IMR-90 (cell line): ENCODE measurements around the gene GALNT16. TPM values are rescaled to one million over a fixed set of nuclear protein-coding genes. Genes with fewer than 3 reads are reported as not detected.

ENCODE experiments used
- ATAC-seq: fragments of 200-7000 bp; cut with Tn5 transposase; 2 replicates; pipeline ENCODE4 v1.9.1; 2020; ENCODE audit warnings: low read depth, mild to moderate bottlenecking, moderate library complexity
- BruUV-seq: library from RNA; stranded (reverse); fragments of 400-500 nt; replicated peaks from 2 replicates; lab custom pipeline; 2021; lab: Mats Ljungman, UMichigan
- CTCF ChIA-PET: fragments of 300-600 bp; formaldehyde crosslinking; extraction: SDS; loops from one replicate; lab custom pipeline; 2021; ENCODE audit warnings: antibody characterized with exemption; lab: Yijun Ruan, JAX
- POLR2A ChIA-PET: fragments of 300-600 bp; sonication (Branson Sonifier 250); formaldehyde crosslinking; loops from one replicate; lab custom pipeline; 2022; ENCODE audit warnings: antibody characterized with exemption; ENCODE audit not compliant: unreplicated experiment; lab: Charles Lee
- DNase-seq: peaks from one replicate; pipeline ENCODE4 v3.0.0; 2013
- H2AFZ ChIP-seq: replicated peaks from 2 replicates; pipeline ENCODE3; 2013; ENCODE audit warnings: low read length, mild to moderate bottlenecking; ENCODE audit not compliant: poor library complexity
- H2AK5ac ChIP-seq: 2 replicates; pipeline ENCODE4 v1.6.1; 2013; ENCODE audit warnings: low read depth, low read length, inconsistent platforms
- H2AK9ac ChIP-seq: replicated peaks from 2 replicates; pipeline ENCODE3; 2013; ENCODE audit warnings: mild to moderate bottlenecking, low read depth, low read length, moderate library complexity; ENCODE audit not compliant: poor library complexity
- H2BK120ac ChIP-seq: 2 replicates; pipeline ENCODE4 v1.6.1; 2013; ENCODE audit warnings: low read depth, low read length, inconsistent platforms
- H2BK15ac ChIP-seq: 3 replicates; pipeline ENCODE4 v1.6.1; 2013; ENCODE audit warnings: low read depth, low read length, inconsistent platforms
- H2BK20ac ChIP-seq: 2 replicates; pipeline ENCODE4 v1.6.1; 2013; ENCODE audit warnings: low read depth, mild to moderate bottlenecking, inconsistent platforms, low read length, moderate library complexity
- H2BK5ac ChIP-seq: 2 replicates; pipeline ENCODE4 v1.6.1; 2013; ENCODE audit warnings: mild to moderate bottlenecking, low read depth, low read length, inconsistent platforms; ENCODE audit not compliant: poor library complexity, severe bottlenecking
- H3K14ac ChIP-seq: replicated peaks from 2 replicates; pipeline ENCODE4 v1.6.1; 2013; ENCODE audit warnings: low read depth, low read length, inconsistent platforms
- H3K18ac ChIP-seq: 2 replicates; pipeline ENCODE4 v1.6.1; 2013; ENCODE audit warnings: low read depth, low read length, control low read depth
- H3K23ac ChIP-seq: 2 replicates; pipeline ENCODE4 v1.6.1; 2013; ENCODE audit warnings: low read depth, low read length, inconsistent platforms
- H3K27ac ChIP-seq: 2 replicates; pipeline ENCODE4 v1.5.1; 2013; ENCODE audit warnings: mild to moderate bottlenecking, control low read depth, low read length; ENCODE audit not compliant: insufficient read depth
- H3K27me3 ChIP-seq: 2 replicates; pipeline ENCODE4 v1.6.1; 2013; ENCODE audit warnings: low read length; ENCODE audit not compliant: control insufficient read depth, insufficient read depth
- H3K36me3 ChIP-seq: 2 replicates; pipeline ENCODE4 v1.6.1; 2013; ENCODE audit warnings: low read length, mixed read lengths; ENCODE audit not compliant: control insufficient read depth, insufficient read depth
- H3K4ac ChIP-seq: 2 replicates; pipeline ENCODE4 v1.6.1; 2013; ENCODE audit warnings: low read depth, low read length, inconsistent platforms
- H3K4me1 ChIP-seq: 2 replicates; pipeline ENCODE4 v1.6.1; 2013; ENCODE audit warnings: low read length, mixed read lengths; ENCODE audit not compliant: control insufficient read depth, insufficient read depth
- H3K4me2 ChIP-seq: 2 replicates; pipeline ENCODE4 v1.6.1; 2013; ENCODE audit warnings: low read depth, mild to moderate bottlenecking, control low read depth, low read length, moderate library complexity
- H3K4me3 ChIP-seq: 2 replicates; pipeline ENCODE4 v1.5.1; 2013; ENCODE audit warnings: low read depth, mild to moderate bottlenecking, control low read depth, low read length, moderate library complexity; ENCODE audit not compliant: insufficient read depth
- H3K56ac ChIP-seq: 2 replicates; pipeline ENCODE4 v1.6.1; 2013; ENCODE audit warnings: low read length, inconsistent platforms; ENCODE audit not compliant: insufficient read depth; ENCODE audit errors: extremely low read depth
- H3K79me1 ChIP-seq, 2 experiments: 2 replicates each; pipeline ENCODE4 v1.6.1; 2013; ENCODE audit warnings: low read length in 2 of 2, inconsistent platforms in 1 of 2, low read depth in 1 of 2
- H3K9ac ChIP-seq: 2 replicates; pipeline ENCODE4 v1.6.1; 2013; ENCODE audit warnings: low read depth, low read length, control low read depth
- H3K9me1 ChIP-seq: 2 replicates; pipeline ENCODE4 v1.6.1; 2013; ENCODE audit warnings: low read length, inconsistent platforms; ENCODE audit not compliant: insufficient read depth
- H3K9me3 ChIP-seq: 2 replicates; pipeline ENCODE4 v1.6.1; 2013; ENCODE audit warnings: low read length; ENCODE audit not compliant: control insufficient read depth, insufficient read depth
- H4K20me1 ChIP-seq: 2 replicates; pipeline ENCODE4 v1.6.1; 2013; ENCODE audit warnings: low read length, inconsistent platforms; ENCODE audit not compliant: insufficient read depth
- H4K5ac ChIP-seq: 2 replicates; pipeline ENCODE4 v1.6.1; 2013; ENCODE audit warnings: mild to moderate bottlenecking, low read depth, low read length, control low read depth
- H4K8ac ChIP-seq, 2 experiments: 2 replicates each; pipeline ENCODE4 v1.6.1; 2013; ENCODE audit warnings: low read depth in 2 of 2, low read length in 2 of 2, control low read depth in 1 of 2, inconsistent platforms in 1 of 2
- H4K91ac ChIP-seq: 2 replicates; pipeline ENCODE4 v1.6.1; 2013; ENCODE audit warnings: low read depth, low read length, inconsistent platforms; ENCODE audit not compliant: insufficient read depth
- CHD1 ChIP-seq: IDR thresholded peaks from 2 replicates; pipeline ENCODE4 v1.6.1; 2012; ENCODE audit warnings: low read depth, low read length, improper control_type of control experiment
- POLR2A ChIP-seq: IDR thresholded peaks from 2 replicates; pipeline ENCODE4 v1.6.1; 2012; ENCODE audit warnings: mild to moderate bottlenecking, low read depth, low read length
- SMC3 ChIP-seq: fragments of 150-350 bp; IDR thresholded peaks from 2 replicates; pipeline ENCODE4 v1.6.1; 2016; ENCODE audit warnings: low read depth, mild to moderate bottlenecking, antibody characterized with exemption, low read length, moderate library complexity
- WGBS, 2 experiments: methylation state at CpG; one replicate each; pipeline versions ENCODE4 v1.1.5 to v1.1.7; 2013; ENCODE audit warnings: missing lambda C conversion rate in 2 of 2; ENCODE audit not compliant: insufficient read length in 1 of 2; ENCODE audit errors: extremely low coverage in 2 of 2; 5-methylcytosine and 5-hydroxymethylcytosine counted together
- dilution Hi-C: fragments of 300-500 bp; cut with HindIII; formaldehyde crosslinking; loops from one replicate; pipeline ENCODE4 v1.14.3; 2018; ENCODE audit warnings: low sequenced_read_pairs; ENCODE audit not compliant: unreplicated experiment
- in situ Hi-C: fragments of 300-500 bp; cut with MboI; formaldehyde crosslinking; loops from 3 replicates; pipeline ENCODE4 v1.14.3; 2019; ENCODE audit warnings: low sequenced_read_pairs, inconsistent platforms, mixed read lengths
- intact Hi-C: fragments of 100-400 bp; cut with micrococcal nuclease; formaldehyde crosslinking; loops from 2 replicates; pipeline ENCODE4 v1.10.0; 2022
- polyA plus RNA-seq, 3 experiments: library from polyadenylated mRNA; depleted of rRNA; stranded (reverse); fragments of >200 nt; gene quantifications; 2 replicates each; pipeline ENCODE4 v1.2.3, GENCODE V29; 2012; ENCODE audit warnings: low replicate concordance in 1 of 3
- total RNA-seq: library from RNA; depleted of rRNA; stranded (reverse); fragments of >200 nt; gene quantifications from 2 replicates; pipeline ENCODE4 v1.2.3, GENCODE V29; 2012

The GALNT16 gene
- total and polyA plus RNA-seq, 2 of the 4 experiments (the other 2 are of a cell fraction): 0.36 to 1.5 TPM

DNA sequence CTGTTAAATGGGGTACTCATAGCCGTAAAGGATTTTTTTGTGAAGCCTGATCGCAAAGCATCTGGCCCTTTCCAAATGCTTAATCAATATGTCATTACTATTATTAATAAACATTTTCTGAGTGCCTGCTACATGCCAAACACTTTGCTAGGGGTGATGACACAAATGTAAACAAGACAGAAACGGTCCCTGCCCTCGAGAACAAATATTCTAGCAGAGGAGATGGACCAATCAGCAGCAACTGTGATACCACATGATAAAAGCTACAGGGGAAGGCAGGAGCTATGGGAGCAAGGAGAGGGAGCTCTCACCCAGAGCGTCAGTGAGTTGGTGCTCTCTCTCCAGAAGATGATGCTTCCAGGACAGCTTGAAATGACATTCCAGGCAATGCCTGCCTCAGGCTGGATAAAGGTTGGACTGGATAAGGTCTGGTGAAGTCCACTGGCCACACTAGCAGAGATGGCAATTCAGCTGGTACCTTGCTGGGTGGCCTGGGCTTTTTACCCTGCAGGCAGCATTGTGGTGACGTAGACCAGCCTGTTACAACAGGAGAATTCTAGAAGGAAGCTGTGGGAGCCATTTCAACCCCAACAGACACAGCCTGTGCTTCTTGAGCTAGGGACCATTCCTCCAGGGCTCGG is 97.1 kb downstream of the GALNT16 start:
- CTCF ChIA-PET: interaction anchor here (0.9 kb wide), 1 partner anchor 12 kb away, joined by 3 read pairs; no protein-coding TSS in a partner anchor

More for the DNA sequence above, 97.1 kb downstream of the GALNT16 start:
- Histone ChIP-seq H4K91ac (no peak overlapping the region), H2AFZ (no peak overlapping the region), H2BK20ac (no peak overlapping the region), H3K4ac (no peak overlapping the region), H3K36me3 (no peaks in the 10 kb centered on the region), H3K79me1 (no peaks in the 10 kb centered on the region), H3K9ac (no peak overlapping the region), H3K4me1 (peaks cover 7% of the 10 kb centered on the region), H3K9me1 (no peaks in the 10 kb centered on the region), H2AK5ac (no peak overlapping the region), H3K18ac (no peak overlapping the region), H3K27ac (no peak overlapping the region), H3K56ac (no peak overlapping the region), H4K20me1 (no peaks in the 10 kb centered on the region), H3K14ac (no peak overlapping the region), H4K5ac (no peak overlapping the region), H3K4me2 (no peak overlapping the region), H2BK120ac (no peak overlapping the region), H2AK9ac (no peak overlapping the region), H3K9me3 (no peaks in the 10 kb centered on the region), H2BK5ac (no peak overlapping the region), H2BK15ac (no peak overlapping the region), H4K8ac (no peak overlapping the region), H3K23ac (no peak overlapping the region), H3K4me3 (no peak overlapping the region), H3K27me3 (peaks cover 10% of the 10 kb centered on the region)
- intact Hi-C loops (no loop called here), dilution Hi-C loops (no loop called here), in situ Hi-C loops (loop anchor here (5.0 kb wide), 1 partner anchor 105 kb away; no protein-coding TSS in a partner anchor)
- 63% methylated on average over 1 of the region's 7 CpGs; no CpG with 5 or more reads in 1 of the 2 experiments for WGBS, 2 experiments
- TF ChIP-seq CHD1: no peak
- TF ChIP-seq SMC3: no peak
- TF ChIP-seq POLR2A: no peak
- POLR2A ChIA-PET: no interaction called here
- 0 out of 2 replicates have a peak, but pooled peaks have one; percentile 10 for ATAC-seq
- no TSS peak for BruUV-seq
- DNase-seq: no peak
